Mesendoderm (in vitro differentiated cells): ENCODE results near the gene ATP8A2.

ENCODE experiments used
- DNase-seq: peaks from one replicate; pipeline ENCODE4 v3.0.0; 2013
- H2AK5ac ChIP-seq: 2 replicates; pipeline ENCODE4 v1.6.1; 2013; ENCODE audit warnings: low read length, inconsistent platforms
- H2BK120ac ChIP-seq: 2 replicates; pipeline ENCODE4 v1.6.1; 2013; ENCODE audit warnings: low read depth, mild to moderate bottlenecking, low read length, moderate library complexity, mixed read lengths
- H2BK15ac ChIP-seq: replicated peaks from 2 replicates; pipeline ENCODE4 v1.6.1; 2013; ENCODE audit warnings: low read depth, mild to moderate bottlenecking, moderate library complexity
- H2BK5ac ChIP-seq: 2 replicates; pipeline ENCODE4 v1.6.1; 2013; ENCODE audit warnings: low read length, inconsistent platforms
- H3K18ac ChIP-seq: 2 replicates; pipeline ENCODE4 v1.6.1; 2013; ENCODE audit warnings: mild to moderate bottlenecking, low read length, mixed read lengths
- H3K23ac ChIP-seq: one replicate; pipeline ENCODE4 v1.6.1; 2013; ENCODE audit warnings: low read length
- H3K27ac ChIP-seq: 2 replicates; pipeline ENCODE4 v1.5.1; 2013; ENCODE audit warnings: low read depth, mild to moderate bottlenecking, inconsistent platforms, low read length, moderate library complexity
- H3K27me3 ChIP-seq: 2 replicates; pipeline ENCODE4 v1.6.1; 2013; ENCODE audit warnings: low read length, control low read depth, mild to moderate bottlenecking, inconsistent platforms; ENCODE audit not compliant: insufficient read depth, poor library complexity
- H3K36me3 ChIP-seq: 2 replicates; pipeline ENCODE4 v1.6.1; 2013; ENCODE audit warnings: low read length, inconsistent platforms; ENCODE audit not compliant: control insufficient read depth, insufficient read depth
- H3K4ac ChIP-seq: one replicate; pipeline ENCODE4 v1.6.1; 2013; ENCODE audit warnings: low read depth, mild to moderate bottlenecking, low read length, moderate library complexity
- H3K4me1 ChIP-seq: 2 replicates; pipeline ENCODE4 v1.6.1; 2013; ENCODE audit warnings: low read depth, low read length, inconsistent platforms; ENCODE audit not compliant: control insufficient read depth
- H3K4me2 ChIP-seq: 2 replicates; pipeline ENCODE4 v1.6.1; 2013; ENCODE audit warnings: low read length
- H3K4me3 ChIP-seq: 2 replicates; pipeline ENCODE4 v1.5.1; 2013; ENCODE audit warnings: mild to moderate bottlenecking, low read length
- H3K56ac ChIP-seq: one replicate; pipeline ENCODE4 v1.6.1; 2013; ENCODE audit warnings: low read length
- H3K79me1 ChIP-seq: 2 replicates; pipeline ENCODE4 v1.6.1; 2013; ENCODE audit warnings: low read length, inconsistent platforms
- H3K79me2 ChIP-seq: 2 replicates; pipeline ENCODE4 v1.6.1; 2013; ENCODE audit warnings: mild to moderate bottlenecking, low read length; ENCODE audit not compliant: control insufficient read depth, insufficient read depth
- H3K9ac ChIP-seq: 2 replicates; pipeline ENCODE4 v1.6.1; 2013; ENCODE audit warnings: low read length, inconsistent platforms
- H4K5ac ChIP-seq: one replicate; pipeline ENCODE4 v1.6.1; 2013; ENCODE audit warnings: low read length
- H4K8ac ChIP-seq: one replicate; pipeline ENCODE4 v1.6.1; 2013; ENCODE audit warnings: low read depth, mild to moderate bottlenecking, control low read depth, low read length, moderate library complexity
- WGBS: extraction: QIAGEN DNeasy Blood & Tissue Kit; methylation state at CpG from one replicate; pipeline ENCODE4 v1.1.7; 2013; ENCODE audit warnings: low lambda C conversion rate, missing lambda C conversion rate; ENCODE audit not compliant: insufficient coverage; ENCODE audit errors: extremely low coverage; 5-methylcytosine and 5-hydroxymethylcytosine counted together

Gene ATP8A2

DNA sequence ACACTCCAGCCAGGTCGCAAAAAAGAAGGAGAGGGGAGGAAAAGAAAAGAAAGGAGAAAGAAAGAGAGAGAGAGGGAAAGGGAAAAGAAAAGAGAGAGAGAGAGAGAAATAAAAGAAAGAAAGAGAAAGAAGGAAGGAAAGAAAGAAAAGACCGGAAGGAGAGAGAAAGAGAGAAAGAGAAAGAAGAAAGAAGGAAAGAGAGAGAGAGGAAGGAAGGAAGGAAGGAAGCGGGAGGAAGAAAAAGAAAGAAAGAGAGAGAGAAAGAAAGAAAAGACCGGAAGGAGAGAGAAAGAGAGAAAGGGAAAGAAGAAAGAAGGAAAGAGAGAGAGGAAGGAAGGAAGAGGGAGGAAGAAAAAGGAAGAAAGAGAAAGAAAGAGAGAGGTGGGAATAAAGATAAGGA is 359.3 kb downstream of the ATP8A2 start:
- H2BK15ac ChIP-seq = no peak overlapping the region
- H3K18ac ChIP-seq = no peak overlapping the region
- H3K56ac ChIP-seq = no peak overlapping the region
- H3K27me3 ChIP-seq = no peaks in the 10 kb centered on the region
- no peak overlapping the region for H3K9ac ChIP-seq
- H4K5ac ChIP-seq = no peak overlapping the region
- no peaks in the 10 kb centered on the region for H3K79me2 ChIP-seq
- H3K4me1 ChIP-seq = peaks cover 5% of the 10 kb centered on the region
- H3K4me3 ChIP-seq = no peak overlapping the region
- H2AK5ac ChIP-seq = no peak overlapping the region
- H3K27ac ChIP-seq = no peak overlapping the region
- H3K36me3 ChIP-seq = no peaks in the 10 kb centered on the region
- no CpG with 5 or more reads among the region's 4 CpGs for WGBS
- no peak overlapping the region for H2BK120ac ChIP-seq
- no peak overlapping the region for H4K8ac ChIP-seq
- no peaks in the 10 kb centered on the region for H3K79me1 ChIP-seq
- no peak overlapping the region for H2BK5ac ChIP-seq
- DNase-seq = no peak
- H3K23ac ChIP-seq = no peak overlapping the region
- no peak overlapping the region for H3K4ac ChIP-seq
- no peak overlapping the region for H3K4me2 ChIP-seq

GRCh38 chr13:25731536-25731935 is 359.8 kb downstream of the ATP8A2 start:
- WGBS = no CpG with 5 or more reads among the region's 4 CpGs
- H2BK5ac ChIP-seq = no peak overlapping the region
- H3K27ac ChIP-seq = no peak overlapping the region
- no peak overlapping the region for H3K18ac ChIP-seq
- no peak overlapping the region for H4K5ac ChIP-seq
- DNase-seq = no peak
- no peaks in the 10 kb centered on the region for H3K79me2 ChIP-seq
- no peak overlapping the region for H4K8ac ChIP-seq
- H2AK5ac ChIP-seq = no peak overlapping the region
- no peak overlapping the region for H3K9ac ChIP-seq
- no peak overlapping the region for H3K4ac ChIP-seq
- no peak overlapping the region for H3K4me2 ChIP-seq
- no peak overlapping the region for H3K56ac ChIP-seq
- no peak overlapping the region for H3K4me3 ChIP-seq
- H3K27me3 ChIP-seq = no peaks in the 10 kb centered on the region
- H3K36me3 ChIP-seq = no peaks in the 10 kb centered on the region
- H3K4me1 ChIP-seq = peaks cover 5% of the 10 kb centered on the region
- no peak overlapping the region for H2BK15ac ChIP-seq
- H3K79me1 ChIP-seq = no peaks in the 10 kb centered on the region
- no peak overlapping the region for H2BK120ac ChIP-seq
- no peak overlapping the region for H3K23ac ChIP-seq

GRCh38 chr13:25732111-25732865 is 360.5 kb downstream of the ATP8A2 start:
- no peak overlapping the region for H3K9ac ChIP-seq
- no peak overlapping the region for H2AK5ac ChIP-seq
- DNase-seq = no peak
- H3K79me1 ChIP-seq = no peaks in the 10 kb centered on the region
- no peak overlapping the region for H2BK15ac ChIP-seq
- no peak overlapping the region for H3K4me2 ChIP-seq
- no peak overlapping the region for H2BK5ac ChIP-seq
- no peak overlapping the region for H3K4ac ChIP-seq
- no peak overlapping the region for H3K23ac ChIP-seq
- H3K79me2 ChIP-seq = no peaks in the 10 kb centered on the region
- no peak overlapping the region for H3K4me3 ChIP-seq
- H3K27ac ChIP-seq = no peak overlapping the region
- H3K27me3 ChIP-seq = no peaks in the 10 kb centered on the region
- no peaks in the 10 kb centered on the region for H3K36me3 ChIP-seq
- no peak overlapping the region for H4K5ac ChIP-seq
- no peak overlapping the region for H3K18ac ChIP-seq
- H4K8ac ChIP-seq = no peak overlapping the region
- peaks cover 5% of the 10 kb centered on the region for H3K4me1 ChIP-seq
- H3K56ac ChIP-seq = no peak overlapping the region
- H2BK120ac ChIP-seq = peak overlapping the region; percentile 89
- WGBS = no CpG with 5 or more reads among the region's 7 CpGs

DNA sequence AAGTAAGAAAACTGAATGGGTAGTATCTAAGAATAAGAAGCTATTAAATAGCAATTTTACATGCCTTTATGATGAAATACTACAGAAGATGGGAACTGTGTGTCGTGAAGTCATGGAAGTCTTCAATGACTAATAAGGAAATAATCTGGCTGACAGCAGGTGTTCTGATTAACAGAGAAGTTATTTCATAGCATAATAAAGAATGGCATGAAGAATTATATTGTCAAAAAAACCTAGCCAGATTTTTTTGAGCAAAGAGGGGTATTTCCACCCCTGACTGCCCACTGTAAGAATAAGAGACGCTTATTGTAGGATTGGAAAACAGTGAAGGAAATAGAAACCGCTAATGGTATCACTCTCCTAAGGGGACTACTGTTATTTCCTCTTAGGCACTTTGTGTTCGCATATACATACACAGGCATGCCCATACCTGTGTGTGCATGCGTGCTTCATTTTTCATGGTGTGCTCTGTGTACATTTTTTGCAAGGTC is 361.3 kb downstream of the ATP8A2 start:
- peak; percentile 25 for DNase-seq
- H2BK15ac ChIP-seq = no peak overlapping the region
- H3K4me2 ChIP-seq = no peak overlapping the region
- H3K27me3 ChIP-seq = no peaks in the 10 kb centered on the region
- H3K79me2 ChIP-seq = no peaks in the 10 kb centered on the region
- WGBS = no CpG with 5 or more reads among the region's 5 CpGs
- no peak overlapping the region for H2AK5ac ChIP-seq
- H3K23ac ChIP-seq = no peak overlapping the region
- H3K36me3 ChIP-seq = no peaks in the 10 kb centered on the region
- H2BK120ac ChIP-seq = no peak overlapping the region
- H3K4ac ChIP-seq = no peak overlapping the region
- peaks cover 7% of the 10 kb centered on the region for H3K4me1 ChIP-seq
- H4K5ac ChIP-seq = no peak overlapping the region
- H3K4me3 ChIP-seq = no peak overlapping the region
- no peak overlapping the region for H3K27ac ChIP-seq
- H4K8ac ChIP-seq = no peak overlapping the region
- H3K9ac ChIP-seq = no peak overlapping the region
- H3K56ac ChIP-seq = no peak overlapping the region
- H2BK5ac ChIP-seq = no peak overlapping the region
- no peaks in the 10 kb centered on the region for H3K79me1 ChIP-seq
- no peak overlapping the region for H3K18ac ChIP-seq

DNA sequence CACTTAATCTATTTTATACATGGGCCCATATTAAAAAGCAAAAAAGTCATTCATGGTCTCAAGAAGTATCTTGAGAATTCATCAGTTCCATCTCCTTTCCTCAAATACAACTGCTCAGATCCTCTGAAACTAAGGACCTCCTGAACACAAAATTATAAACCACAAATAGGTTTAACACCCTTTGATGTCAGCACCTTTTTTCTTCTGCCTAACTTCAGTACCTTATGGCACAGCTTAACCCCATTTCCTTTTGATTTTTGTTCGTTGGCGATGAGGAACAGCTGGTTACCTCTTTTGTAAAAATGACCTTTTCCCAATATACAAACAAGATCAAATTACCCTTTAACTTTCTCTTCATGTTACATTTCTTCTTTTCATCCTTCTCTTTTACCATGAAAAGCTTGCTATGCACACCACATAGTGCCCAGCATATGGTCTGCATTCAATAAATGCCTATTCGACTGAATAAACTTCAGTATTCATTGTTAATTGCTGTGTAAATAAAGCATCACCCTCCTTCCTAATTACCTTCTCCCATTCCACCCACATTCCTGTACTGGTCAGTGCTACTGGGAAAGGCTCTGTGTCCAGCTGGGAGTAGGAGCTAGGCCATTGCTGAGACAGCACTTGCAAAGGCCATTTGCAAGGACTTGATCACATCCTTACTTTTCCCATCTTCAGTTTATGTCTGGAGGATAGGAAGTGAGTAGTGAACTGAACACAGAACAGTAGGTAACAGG is 362.1 kb downstream of the ATP8A2 start:
- H3K4me1 ChIP-seq = peaks cover 11% of the 10 kb centered on the region
- no CpG with 5 or more reads among the region's 3 CpGs for WGBS
- no peak overlapping the region for H2AK5ac ChIP-seq
- no peak overlapping the region for H3K23ac ChIP-seq
- H3K18ac ChIP-seq = no peak overlapping the region
- DNase-seq = peak; percentile 42
- H4K8ac ChIP-seq = no peak overlapping the region
- no peak overlapping the region for H3K4me3 ChIP-seq
- H3K79me1 ChIP-seq = no peaks in the 10 kb centered on the region
- H2BK15ac ChIP-seq = no peak overlapping the region
- H3K9ac ChIP-seq = no peak overlapping the region
- H3K36me3 ChIP-seq = no peaks in the 10 kb centered on the region
- H4K5ac ChIP-seq = no peak overlapping the region
- H3K79me2 ChIP-seq = no peaks in the 10 kb centered on the region
- H3K4ac ChIP-seq = no peak overlapping the region
- H3K27ac ChIP-seq = no peak overlapping the region
- H2BK5ac ChIP-seq = no peak overlapping the region
- no peaks in the 10 kb centered on the region for H3K27me3 ChIP-seq
- no peak overlapping the region for H3K4me2 ChIP-seq
- H3K56ac ChIP-seq = no peak overlapping the region
- H2BK120ac ChIP-seq = no peak overlapping the region
